GM12874 (cell line): ENCODE data around the gene CACNA1C.

Experiments
- TF ChIP-seq, protein P1 (sequence below): IDR thresholded peaks from 2 replicates; pipeline ENCODE4 v1.5.1; 2011; ENCODE audit warnings: low read depth, mild to moderate bottlenecking, control low read depth, low read length, moderate library complexity; ENCODE audit not compliant: insufficient read depth

Gene CACNA1C

DNA sequence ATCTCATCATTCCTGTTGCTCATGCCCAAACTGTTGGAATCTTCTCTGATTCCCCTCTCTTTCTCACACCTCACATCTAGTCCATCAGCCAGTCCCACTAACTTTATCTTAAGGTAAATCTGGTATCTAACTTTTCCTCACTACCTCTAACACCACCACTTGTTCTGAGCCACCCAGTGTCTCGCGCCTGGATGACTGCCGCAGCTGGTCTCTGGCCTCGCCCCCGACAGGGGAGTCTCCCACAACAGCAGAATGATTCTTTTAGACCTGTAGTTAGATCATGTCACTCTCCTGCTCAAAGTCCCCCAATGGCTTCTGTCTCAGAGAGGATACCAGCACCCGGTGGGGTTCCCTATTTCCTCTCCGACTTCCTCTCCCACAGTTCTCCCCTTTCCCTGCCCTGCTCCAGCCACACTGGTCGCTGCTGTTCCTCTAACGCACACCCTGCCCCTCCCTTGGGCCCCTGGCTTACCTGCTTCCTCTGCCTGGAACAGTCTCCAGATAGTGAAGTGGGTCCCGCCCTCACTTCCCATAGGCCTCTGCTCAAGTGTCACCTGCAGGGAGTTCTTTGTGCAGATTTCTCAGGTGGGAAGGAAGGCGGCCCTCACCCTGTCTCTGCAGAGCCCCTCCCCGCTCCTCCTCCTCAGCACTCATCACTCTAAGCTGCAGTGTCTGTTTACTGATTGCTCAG lies 403.5 kb downstream of the CACNA1C start:
- TF ChIP-seq, protein P1, sequence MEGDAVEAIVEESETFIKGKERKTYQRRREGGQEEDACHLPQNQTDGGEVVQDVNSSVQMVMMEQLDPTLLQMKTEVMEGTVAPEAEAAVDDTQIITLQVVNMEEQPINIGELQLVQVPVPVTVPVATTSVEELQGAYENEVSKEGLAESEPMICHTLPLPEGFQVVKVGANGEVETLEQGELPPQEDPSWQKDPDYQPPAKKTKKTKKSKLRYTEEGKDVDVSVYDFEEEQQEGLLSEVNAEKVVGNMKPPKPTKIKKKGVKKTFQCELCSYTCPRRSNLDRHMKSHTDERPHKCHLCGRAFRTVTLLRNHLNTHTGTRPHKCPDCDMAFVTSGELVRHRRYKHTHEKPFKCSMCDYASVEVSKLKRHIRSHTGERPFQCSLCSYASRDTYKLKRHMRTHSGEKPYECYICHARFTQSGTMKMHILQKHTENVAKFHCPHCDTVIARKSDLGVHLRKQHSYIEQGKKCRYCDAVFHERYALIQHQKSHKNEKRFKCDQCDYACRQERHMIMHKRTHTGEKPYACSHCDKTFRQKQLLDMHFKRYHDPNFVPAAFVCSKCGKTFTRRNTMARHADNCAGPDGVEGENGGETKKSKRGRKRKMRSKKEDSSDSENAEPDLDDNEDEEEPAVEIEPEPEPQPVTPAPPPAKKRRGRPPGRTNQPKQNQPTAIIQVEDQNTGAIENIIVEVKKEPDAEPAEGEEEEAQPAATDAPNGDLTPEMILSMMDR: no peak

DNA sequence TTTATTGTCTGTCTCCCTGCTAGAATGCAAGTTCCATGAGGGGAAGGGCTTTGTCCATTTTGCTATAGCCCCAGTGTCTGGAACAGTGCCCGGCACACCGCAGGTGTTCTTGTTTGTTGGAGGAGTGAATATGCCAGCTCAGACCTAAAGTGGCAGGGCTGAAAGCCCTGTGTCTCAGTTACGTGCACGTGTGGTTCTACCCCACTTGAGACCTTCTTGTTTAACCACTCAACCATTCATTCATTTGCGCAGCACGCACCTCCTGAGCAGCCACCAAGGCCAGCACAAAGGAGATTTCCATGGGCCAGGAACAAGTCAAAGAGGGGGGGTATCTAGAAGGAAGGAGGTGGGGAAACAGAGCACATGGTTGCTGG lies 404.0 kb downstream of the CACNA1C start:
- TF ChIP-seq, protein P1: no peak

DNA sequence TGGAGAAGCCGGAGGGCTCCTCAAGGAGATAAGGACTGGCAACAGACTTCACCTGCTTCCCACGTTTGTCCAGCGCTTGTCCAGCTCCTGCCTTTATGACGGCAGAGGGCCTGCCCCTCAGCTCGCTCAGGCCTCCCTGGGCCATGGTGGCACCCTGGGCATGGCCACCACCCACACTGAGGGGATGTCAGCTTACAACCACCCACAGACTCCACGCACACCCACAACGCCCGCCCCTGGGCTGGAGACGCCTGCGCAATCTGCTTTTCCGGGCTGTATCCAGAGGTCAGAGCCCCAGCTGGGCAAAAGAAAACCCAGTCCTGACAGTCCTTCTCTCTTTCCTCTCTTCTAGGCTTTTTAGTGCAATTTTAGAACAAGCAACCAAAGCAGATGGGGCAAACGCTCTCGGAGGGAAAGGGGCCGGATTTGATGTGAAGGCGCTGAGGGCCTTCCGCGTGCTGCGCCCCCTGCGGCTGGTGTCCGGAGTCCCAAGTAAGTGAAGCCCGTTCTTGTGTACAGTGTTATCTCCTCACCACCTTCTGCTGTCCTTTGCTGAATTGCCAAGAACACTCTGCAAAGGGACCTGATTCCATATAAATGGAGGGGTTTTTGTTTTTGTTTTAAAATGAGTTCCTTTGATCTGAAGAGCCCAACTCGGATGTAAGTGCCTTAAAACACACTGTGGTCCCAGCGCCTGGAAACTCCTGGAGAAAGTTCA lies 404.6 kb downstream of the CACNA1C start:
- TF ChIP-seq, protein P1: no peak

DNA sequence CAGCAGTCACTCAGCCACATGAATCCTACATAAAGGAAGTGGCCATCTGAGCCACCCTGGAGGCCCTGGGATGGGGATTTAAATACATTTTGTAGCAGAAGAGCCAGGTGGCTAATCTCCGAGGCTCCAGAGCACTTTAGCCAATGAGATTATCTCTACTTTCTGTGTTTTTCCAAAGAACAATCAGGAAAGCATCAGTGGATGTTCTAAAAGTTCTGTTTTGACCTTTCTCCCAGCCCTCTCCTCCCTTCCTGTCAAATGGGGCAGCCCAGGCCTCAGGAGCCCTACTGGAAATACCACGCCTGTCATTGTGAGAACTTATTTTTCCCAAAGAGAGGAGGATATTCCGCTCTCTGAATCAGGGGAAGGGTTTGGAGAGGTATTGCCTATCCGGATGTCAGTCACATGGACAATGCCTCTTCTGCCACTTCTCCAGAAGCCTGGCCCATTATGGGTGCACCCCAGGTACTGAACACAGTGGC lies 405.2 kb downstream of the CACNA1C start:
- TF ChIP-seq, protein P1: no peak

DNA sequence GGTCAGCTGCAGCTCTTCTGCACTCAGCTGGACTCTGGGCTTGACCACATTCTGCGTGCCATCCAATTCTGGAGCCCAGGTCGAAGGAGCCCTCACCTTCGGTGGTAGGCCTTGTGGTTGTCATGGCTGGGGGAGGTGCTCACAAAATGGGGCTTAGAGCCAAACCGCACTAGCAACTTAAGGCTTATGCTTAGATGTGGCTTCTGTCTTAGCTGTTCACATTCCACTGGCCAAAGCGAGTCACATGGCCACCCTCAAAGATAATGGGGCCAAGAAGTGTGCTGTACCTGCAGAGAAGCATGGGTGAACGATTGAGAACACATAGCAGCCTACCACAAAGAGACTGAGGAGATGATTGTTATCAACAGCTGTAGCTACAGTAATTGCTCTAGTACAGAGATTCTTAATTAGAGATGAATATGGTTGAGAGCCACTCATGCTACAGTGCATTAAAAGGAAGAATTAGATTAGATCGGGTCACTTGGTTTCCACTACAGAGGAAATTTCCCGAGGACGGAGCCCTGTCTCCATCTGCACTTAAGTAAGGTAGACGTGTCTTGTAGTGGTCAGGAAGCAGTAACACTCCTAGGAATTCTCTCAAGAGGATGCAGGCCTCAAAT lies 407.4 kb downstream of the CACNA1C start:
- TF ChIP-seq, protein P1: no peak

DNA sequence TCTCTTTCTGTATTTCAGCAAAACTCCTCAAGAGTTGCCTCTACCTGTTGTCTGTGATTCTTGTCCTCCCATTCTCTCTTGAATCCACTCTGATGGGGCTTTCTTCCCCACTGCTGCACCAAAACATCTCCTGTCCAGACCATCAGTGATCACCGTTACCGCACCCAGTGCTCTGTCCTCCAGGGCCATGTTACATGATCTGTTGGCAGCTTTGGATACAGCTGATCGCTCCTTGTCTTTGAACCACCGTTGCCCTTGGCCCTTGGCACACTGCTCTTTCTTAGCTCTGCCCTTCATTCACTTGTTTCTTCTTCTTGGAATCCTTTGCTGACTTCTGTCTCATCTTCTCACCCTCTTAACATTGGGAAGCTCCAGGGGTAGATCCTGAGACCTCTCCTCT lies 408.3 kb downstream of the CACNA1C start:
- TF ChIP-seq, protein P1: no peak

DNA sequence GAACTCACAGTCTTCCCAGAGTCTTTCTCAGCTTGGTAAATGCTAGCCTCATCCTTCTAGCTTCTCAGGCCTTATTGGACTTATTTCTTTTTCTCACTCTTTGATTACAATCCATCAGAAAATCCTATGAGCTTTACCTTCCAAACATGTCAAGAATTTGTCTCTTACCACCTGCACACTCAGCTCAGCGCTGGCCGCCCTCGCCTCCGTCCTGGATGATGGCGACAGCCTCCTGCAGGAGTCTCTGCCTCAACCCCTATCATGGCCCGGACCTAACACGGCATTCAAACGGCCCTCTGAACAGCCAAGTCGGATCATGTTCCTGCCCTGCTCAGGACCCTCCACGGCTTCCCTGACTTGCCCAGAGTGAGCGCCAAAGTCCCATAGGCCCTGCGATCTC lies 408.9 kb downstream of the CACNA1C start:
- TF ChIP-seq, protein P1: no peak
